Stimulated activated CD4-positive, alpha-beta T cell treated with anti-CD3 and anti-CD28 coated beads, Interleukin-2, amount 100 ng/mL, for 4 hours (primary cell): Measurements from ENCODE around the gene OR8A1.
A peak's percentile ranks its signal among the peaks of the same experiment; 100 is the strongest.

ENCODE experiments used
- DNase-seq: peaks from one replicate; pipeline ENCODE4 v3.0.0-alpha.2; 2020; ENCODE audit warnings: low read depth

Gene OR8A1

DNA sequence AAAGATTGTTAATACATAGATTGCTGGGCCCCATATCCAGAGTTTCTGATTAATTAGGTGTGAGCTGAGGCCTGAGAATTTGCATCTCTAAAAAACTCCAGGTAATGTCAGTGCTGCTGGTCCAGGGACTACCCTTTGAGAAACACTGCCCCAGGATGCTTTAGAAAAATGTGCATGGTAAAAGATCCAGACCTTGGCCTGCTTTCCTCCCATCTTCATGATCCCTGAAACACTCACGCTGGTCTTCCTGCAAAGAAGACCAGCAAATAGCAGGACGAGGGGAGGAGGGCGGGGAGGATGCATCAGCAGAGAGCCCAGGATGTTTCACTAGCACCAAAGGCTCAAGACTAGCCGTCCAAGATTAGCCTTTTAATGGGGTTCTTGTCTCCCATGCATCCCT, at the start of gene OR8A1:
OR8A1 (plus strand) TSS at position 301 of the 400 bp plus-strand sequence. CDS start 123 bp downstream, outside the sequence.
- no peak for DNase-seq

DNA sequence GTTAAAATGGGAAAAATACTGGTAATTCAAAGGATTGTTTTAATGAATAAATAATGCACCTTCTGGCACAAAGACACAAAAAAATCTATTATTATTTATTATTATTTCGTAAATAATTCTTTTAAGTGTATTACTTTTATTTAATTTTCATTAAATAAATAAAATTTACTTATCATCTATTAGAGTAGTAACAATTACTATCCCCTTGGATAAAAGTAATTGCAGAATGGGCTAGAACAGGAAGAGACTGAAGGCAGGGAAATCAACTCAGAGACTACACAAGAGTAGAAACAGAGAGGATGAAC, 49.3 kb upstream of the OR8A1 start:
- DNase-seq = no peak

GRCh38 chr11:124533626-124534025, 36.2 kb upstream of the OR8A1 start:
- DNase-seq = no peak

- no peak for DNase-seq
These were observed 35.7 kb upstream of the OR8A1 start for GRCh38 chr11:124534051-124534450.

DNA sequence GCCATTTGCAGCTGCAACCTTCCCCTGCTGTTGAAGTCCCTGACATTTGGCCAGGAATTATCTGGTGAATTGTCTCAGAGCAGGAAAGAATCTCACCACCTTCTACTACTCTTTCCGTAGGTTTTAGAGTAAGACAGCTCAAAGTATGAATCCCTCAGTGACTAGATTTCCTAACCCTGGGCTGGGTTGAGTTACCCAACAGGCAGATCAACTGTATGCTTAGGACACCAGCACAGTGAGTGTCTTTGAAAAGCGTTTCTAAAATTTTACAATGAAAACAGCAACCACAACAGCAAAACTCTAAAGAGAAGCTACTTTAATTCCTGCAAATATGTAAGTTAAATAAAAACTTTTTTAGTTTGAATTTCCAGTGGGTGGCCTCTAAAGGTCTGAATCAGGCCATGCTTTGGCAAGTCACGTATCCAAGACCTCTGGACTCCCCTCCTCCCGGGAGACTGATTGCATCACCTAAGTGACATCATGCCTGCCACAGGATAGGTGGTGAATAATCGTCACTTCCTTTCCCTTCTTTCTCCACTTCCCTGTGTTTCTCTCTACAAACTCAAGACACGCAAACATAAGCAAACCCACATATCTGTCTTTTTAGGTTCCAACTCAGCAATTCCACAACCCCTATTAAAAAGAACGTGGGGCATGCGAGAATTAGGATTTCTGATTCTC, 34.1 kb upstream of the OR8A1 start:
- DNase-seq = no peak

- DNase-seq = no peak
These were observed 33.3 kb upstream of the OR8A1 start for GRCh38 chr11:124536520-124536919.

- DNase-seq = no peak
These were observed 31.8 kb upstream of the OR8A1 start for GRCh38 chr11:124538019-124538418.

DNA sequence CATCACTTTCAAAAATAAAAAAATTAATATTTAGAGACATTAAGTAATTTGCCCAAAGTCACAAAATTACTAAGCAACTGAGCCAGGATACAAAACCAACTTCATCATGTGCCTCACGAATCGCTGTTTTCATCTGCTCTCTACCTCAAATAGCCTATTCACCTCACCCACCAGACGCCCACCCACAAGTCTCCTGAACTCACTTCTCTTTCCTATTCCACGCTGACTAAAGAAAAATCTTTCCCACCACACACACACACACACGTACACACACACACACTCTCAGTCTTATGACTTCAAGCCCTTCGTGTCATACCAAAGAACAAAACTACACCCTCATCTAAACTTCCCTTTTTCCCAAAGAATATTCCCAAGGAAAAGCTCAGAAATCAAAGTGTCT, 28.6 kb upstream of the OR8A1 start:
- no peak for DNase-seq

GRCh38 chr11:124543145-124543544, 26.7 kb upstream of the OR8A1 start:
- DNase-seq = no peak

- DNase-seq = no peak
These were observed 26.2 kb upstream of the OR8A1 start, which contains the start of gene OR8B12 for GRCh38 chr11:124543554-124543953. Gene OR8B12, minus strand, starts transcription at chr11:124543654. Its CDS starts 0 bp downstream, at chr11:124543654.

- DNase-seq = no peak
These were observed 18.6 kb upstream of the OR8A1 start for GRCh38 chr11:124551189-124551588.

GRCh38 chr11:124551987-124552386, 17.8 kb upstream of the OR8A1 start:
- DNase-seq = no peak

DNA sequence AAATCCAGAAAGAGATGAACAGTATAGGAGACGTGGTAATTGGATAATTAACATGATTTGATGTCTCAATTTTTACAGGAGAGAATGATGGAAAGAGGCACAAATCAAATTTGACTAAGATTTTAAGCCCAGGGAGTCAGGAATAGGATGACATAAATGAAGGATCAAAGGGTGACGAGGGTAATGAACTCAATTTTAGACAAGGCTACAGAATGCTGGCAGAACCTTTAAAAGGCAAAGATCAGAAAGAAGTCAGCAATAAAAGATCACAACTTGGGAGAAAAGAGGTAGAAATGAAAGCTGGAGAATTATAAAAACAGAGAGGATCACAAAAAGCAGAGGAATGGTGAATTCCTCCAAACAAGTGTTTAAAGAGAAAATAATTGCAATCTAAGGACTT, 13.0 kb upstream of the OR8A1 start:
- DNase-seq = no peak

DNA sequence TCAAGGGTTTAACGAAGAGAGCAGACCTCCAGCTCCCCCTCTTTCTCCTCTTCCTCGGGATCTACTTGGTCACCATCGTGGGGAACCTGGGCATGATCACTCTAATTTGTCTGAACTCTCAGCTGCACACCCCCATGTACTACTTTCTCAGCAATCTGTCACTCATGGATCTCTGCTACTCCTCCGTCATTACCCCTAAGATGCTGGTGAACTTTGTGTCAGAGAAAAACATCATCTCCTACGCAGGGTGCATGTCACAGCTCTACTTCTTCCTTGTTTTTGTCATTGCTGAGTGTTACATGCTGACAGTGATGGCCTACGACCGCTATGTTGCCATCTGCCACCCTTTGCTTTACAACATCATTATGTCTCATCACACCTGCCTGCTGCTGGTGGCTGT, 363 bp downstream of the OR8A1 start:
- DNase-seq = no peak

DNA sequence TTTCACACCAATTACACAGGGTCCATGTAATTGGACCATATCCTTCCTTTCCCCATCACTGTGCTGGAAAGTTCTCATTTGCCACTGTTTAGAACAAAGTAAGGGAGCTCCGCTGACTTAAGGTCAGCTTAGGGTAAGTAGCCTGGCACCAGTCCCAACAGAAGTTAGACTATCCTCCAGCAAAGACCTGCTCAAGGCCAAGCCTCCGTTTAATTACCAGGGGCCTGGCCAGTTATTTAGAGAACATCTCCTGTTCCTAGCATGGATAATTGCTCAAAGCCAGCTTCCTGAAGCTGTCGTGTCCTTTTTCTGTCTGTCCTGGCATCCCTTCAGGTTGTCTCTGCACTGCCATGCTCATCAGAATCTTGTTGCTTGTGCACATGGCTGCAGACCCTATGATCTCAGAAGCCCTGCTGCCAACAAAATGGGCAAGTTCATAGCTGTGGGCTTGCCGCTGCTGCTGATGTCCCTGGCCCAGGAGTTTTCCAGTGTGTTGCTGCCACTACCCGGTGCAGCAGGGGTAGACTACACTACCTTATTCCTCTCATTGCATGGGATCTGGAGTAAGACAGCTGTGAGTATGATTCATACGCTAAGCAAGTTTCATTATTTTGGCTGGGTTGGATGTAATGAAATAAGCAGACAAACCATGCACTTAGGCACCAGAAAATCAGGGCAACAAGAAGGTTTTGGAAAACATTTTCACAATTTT, 8.1 kb downstream of the OR8A1 start:
- DNase-seq = no peak

DNA sequence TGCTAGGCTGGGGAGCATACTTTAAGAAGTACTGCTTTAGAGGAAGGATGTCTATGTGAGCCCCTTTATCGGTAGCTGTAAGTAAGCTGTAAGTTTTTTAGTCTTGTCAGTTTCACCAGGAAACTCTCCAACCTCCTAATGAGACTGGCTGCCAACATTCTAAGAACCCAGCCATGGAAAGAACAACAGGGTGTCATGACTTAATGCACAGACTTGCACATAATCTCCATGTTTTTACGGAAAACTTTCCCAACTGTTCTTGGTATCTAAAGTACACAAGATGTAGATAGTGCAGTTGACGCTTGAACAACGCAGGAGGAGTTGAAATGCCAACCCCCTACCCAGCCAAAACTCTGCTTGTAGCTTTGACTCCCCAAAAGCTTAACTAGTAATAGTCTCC, 9.0 kb downstream of the OR8A1 start:
- no peak for DNase-seq

DNA sequence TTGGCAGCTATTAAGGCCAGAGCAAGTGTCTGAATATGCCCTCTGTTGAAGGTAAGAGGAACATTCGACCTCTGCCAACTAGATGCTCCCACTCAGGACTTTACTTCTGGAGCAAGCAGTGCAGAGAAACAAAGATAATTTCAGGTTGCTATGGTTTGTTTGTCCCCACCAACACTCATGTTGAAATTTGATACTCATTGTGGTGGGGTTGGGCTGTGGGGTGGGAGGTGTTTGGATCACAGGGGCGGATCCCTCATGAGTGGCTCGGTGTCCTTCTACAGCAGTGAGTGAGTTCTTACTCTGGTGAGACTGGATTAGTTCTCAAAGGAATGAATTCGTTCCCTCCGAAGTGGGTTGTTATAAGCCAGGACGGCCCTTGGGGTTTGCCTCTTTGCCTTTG, 12.0 kb downstream of the OR8A1 start:
- DNase-seq = no peak

DNA sequence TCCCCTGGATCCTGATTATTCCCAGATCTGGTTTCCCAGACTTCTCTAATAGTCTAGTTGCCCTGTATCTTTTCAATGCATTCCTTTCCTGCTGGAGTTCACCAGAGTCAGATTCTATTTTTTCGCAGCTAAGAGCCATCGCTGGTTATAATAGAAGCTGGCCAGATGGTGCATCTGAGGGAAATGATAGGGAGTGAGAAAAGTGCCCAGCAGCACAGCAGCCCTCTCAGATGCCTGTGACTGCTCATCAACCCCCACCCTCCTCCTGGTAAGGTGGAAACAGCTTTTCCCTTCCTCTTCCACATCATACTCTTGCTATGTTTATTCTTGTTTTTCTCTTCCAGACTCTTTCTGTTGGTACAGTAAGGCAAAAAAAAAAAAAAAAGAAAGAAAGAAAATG, 12.8 kb downstream of the OR8A1 start:
- DNase-seq = no peak

- DNase-seq = no peak
These were observed 14.0 kb downstream of the OR8A1 start for GRCh38 chr11:124583781-124584180.

- DNase-seq = no peak
These were observed 15.0 kb downstream of the OR8A1 start for GRCh38 chr11:124584681-124585372.

- DNase-seq = peak; percentile 6
These were observed 16.6 kb downstream of the OR8A1 start for GRCh38 chr11:124586238-124586860.

DNA sequence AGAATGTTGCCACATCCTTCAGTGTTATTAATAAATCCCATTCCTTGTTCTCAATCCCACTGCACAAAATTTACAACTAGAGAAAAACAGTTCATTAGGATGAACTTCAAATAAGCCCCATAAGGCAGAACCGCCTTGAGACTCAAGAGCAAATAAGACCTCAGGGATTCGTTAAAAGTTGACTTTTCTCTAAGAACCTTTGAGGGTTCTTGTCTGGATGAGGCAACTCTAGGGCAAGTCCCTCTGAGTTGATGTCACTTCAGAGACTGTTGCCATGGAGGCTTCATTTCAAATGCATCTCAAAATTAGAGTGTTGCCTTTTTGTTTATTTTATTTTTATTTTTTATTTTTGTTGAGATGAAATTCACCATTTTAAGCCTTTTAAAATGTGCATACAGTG, 21.6 kb downstream of the OR8A1 start:
- no peak for DNase-seq

GRCh38 chr11:124592627-124593026, 22.8 kb downstream of the OR8A1 start:
- no peak for DNase-seq
